ENCODE results near the gene BPIFB1.

Gene BPIFB1

GRCh38 chr20:33261465-33261864, 21.5 kb upstream of the BPIFB1 start:
- Histone ChIP-seq H3K4me1 (ENCODE audit: control insufficient read depth, insufficient read depth, low read length) (no peaks in the 10 kb centered on the region), H3K27ac (ENCODE audit: extremely low read depth, low read depth, low read length) (no peak overlapping the region), H3K4me3 (ENCODE audit: low read depth, low read length) (no peak overlapping the region), H3K9me3 (ENCODE audit: control insufficient read depth, insufficient read depth, low read depth, low read length) (no peaks in the 10 kb centered on the region), H3K36me3 (ENCODE audit: control insufficient read depth in 2 of 2, insufficient read depth in 1 of 2, low read length in 2 of 2) (no peaks in the 10 kb centered on the region)
- POLR2A ChIA-PET = no interaction called here
- CTCF ChIA-PET = interaction anchor here (0.6 to 5.0 kb wide), 6 partner anchors 11 to 256 kb away, joined by 3 to 73 read pairs (median 9); no protein-coding TSS in a partner anchor
- TF ChIP-seq BCL11B (tag by site-specific recombination; IDR thresholded peaks at IDR 0.05; ENCODE audit: low read depth) (no peak), ZNF2 (tag by site-specific recombination; IDR thresholded peaks at IDR 0.05) (no peak), ZNF707 (tag by site-specific recombination; IDR thresholded peaks at IDR 0.05) (no peak), ZNF10 (tag by site-specific recombination; IDR thresholded peaks at IDR 0.05) (no peak), ZBTB44 (tag by site-specific recombination; IDR thresholded peaks at IDR 0.05) (no peak), ZSCAN30 (tag by site-specific recombination; IDR thresholded peaks at IDR 0.05) (no peak), TCF7L2 (IDR thresholded peaks at IDR 0.05; ENCODE audit: borderline replicate concordance, low read depth, low read length) (no peak)
- TF ChIP-seq, protein P1, sequence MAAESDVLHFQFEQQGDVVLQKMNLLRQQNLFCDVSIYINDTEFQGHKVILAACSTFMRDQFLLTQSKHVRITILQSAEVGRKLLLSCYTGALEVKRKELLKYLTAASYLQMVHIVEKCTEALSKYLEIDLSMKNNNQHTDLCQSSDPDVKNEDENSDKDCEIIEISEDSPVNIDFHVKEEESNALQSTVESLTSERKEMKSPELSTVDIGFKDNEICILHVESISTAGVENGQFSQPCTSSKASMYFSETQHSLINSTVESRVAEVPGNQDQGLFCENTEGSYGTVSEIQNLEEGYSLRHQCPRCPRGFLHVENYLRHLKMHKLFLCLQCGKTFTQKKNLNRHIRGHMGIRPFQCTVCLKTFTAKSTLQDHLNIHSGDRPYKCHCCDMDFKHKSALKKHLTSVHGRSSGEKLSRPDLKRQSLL (tag by site-specific recombination; IDR thresholded peaks at IDR 0.05) = no peak
- TF ChIP-seq, protein P2, sequence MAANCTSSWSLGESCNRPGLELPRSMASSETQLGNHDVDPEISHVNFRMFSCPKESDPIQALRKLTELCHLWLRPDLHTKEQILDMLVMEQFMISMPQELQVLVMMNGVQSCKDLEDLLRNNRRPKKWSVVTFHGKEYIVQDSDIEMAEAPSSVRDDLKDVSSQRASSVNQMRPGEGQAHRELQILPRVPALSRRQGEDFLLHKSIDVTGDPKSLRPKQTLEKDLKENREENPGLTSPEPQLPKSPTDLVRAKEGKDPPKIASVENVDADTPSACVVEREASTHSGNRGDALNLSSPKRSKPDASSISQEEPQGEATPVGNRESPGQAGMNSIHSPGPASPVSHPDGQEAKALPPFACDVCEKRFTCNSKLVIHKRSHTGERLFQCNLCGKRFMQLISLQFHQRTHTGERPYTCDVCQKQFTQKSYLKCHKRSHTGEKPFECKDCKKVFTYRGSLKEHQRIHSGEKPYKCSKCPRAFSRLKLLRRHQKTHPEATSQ (tag by site-specific recombination; IDR thresholded peaks at IDR 0.05) = no peak

GRCh38 chr20:33262658-33263065, 20.4 kb upstream of the BPIFB1 start:
- no peak for TF ChIP-seq ZIC2 (tag by site-specific recombination; IDR thresholded peaks at IDR 0.05)
- TF ChIP-seq ZNF654 (tag by site-specific recombination; IDR thresholded peaks at IDR 0.05; ENCODE audit: low read depth) = peak; percentile 75
- TF ChIP-seq, protein P3, sequence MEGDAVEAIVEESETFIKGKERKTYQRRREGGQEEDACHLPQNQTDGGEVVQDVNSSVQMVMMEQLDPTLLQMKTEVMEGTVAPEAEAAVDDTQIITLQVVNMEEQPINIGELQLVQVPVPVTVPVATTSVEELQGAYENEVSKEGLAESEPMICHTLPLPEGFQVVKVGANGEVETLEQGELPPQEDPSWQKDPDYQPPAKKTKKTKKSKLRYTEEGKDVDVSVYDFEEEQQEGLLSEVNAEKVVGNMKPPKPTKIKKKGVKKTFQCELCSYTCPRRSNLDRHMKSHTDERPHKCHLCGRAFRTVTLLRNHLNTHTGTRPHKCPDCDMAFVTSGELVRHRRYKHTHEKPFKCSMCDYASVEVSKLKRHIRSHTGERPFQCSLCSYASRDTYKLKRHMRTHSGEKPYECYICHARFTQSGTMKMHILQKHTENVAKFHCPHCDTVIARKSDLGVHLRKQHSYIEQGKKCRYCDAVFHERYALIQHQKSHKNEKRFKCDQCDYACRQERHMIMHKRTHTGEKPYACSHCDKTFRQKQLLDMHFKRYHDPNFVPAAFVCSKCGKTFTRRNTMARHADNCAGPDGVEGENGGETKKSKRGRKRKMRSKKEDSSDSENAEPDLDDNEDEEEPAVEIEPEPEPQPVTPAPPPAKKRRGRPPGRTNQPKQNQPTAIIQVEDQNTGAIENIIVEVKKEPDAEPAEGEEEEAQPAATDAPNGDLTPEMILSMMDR (tag by site-specific recombination; IDR thresholded peaks at IDR 0.05) = 0 out of 2 replicates have a peak, but pooled peaks have one; percentile 20
- TF ChIP-seq ZBTB48 (tag by site-specific recombination; IDR thresholded peaks at IDR 0.05) = peak; percentile 87
- Histone ChIP-seq H3K4me1 (ENCODE audit: control insufficient read depth, insufficient read depth, low read length) (no peaks in the 10 kb centered on the region), H3K27ac (ENCODE audit: extremely low read depth, low read depth, low read length) (no peak overlapping the region), H3K9me3 (ENCODE audit: control insufficient read depth, insufficient read depth, low read depth, low read length) (no peaks in the 10 kb centered on the region), H3K4me3 (ENCODE audit: low read depth, low read length) (no peak overlapping the region), H3K36me3 (ENCODE audit: control insufficient read depth in 2 of 2, insufficient read depth in 1 of 2, low read length in 2 of 2) (no peaks in the 10 kb centered on the region)
- ChIA-PET CTCF (interaction anchor here (0.6 to 5.0 kb wide), 24 partner anchors 10 to 987 kb away, joined by 3 to 73 read pairs (median 4); no protein-coding TSS in a partner anchor), POLR2A (no interaction called here)

DNA sequence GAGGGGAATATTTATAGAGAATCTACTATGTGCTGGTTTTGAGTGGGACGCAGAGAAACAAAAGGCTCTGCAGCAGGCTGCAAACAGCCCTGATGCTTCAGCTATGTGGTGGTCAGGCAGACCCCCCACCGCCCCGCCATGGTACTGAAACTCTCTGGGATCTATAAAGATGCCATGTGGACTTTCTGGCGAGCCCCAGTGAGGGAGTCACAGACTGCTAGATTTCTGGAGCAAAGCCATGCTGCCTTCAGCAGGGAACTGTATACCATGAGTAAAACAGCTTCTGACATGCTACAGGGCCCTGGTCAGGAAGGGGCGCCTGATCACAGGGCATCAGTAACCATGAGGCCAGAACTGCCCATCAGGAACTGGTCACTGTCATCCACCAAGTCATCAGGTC, 19.2 kb upstream of the BPIFB1 start:
- H3K9me3 ChIP-seq (ENCODE audit: control insufficient read depth, insufficient read depth, low read depth, low read length) = no peaks in the 10 kb centered on the region
- H3K27ac ChIP-seq (ENCODE audit: extremely low read depth, low read depth, low read length) = no peak overlapping the region
- H3K36me3 ChIP-seq (ENCODE audit: control insufficient read depth in 2 of 2, insufficient read depth in 1 of 2, low read length in 2 of 2) = no peaks in the 10 kb centered on the region
- no peaks in the 10 kb centered on the region for H3K4me1 ChIP-seq (ENCODE audit: control insufficient read depth, insufficient read depth, low read length)
- ChIA-PET CTCF (interaction anchor here (0.6 to 5.0 kb wide), 7 partner anchors 9 to 159 kb away, joined by 3 to 73 read pairs (median 3); no protein-coding TSS in a partner anchor), POLR2A (no interaction called here)
- no peak overlapping the region for H3K4me3 ChIP-seq (ENCODE audit: low read depth, low read length)
- no peak for TF ChIP-seq ZNF366 (tag by site-specific recombination; conservative IDR thresholded peaks at IDR 0.05)
- no peak for TF ChIP-seq ZNF510 (tag by site-specific recombination; IDR thresholded peaks at IDR 0.05; ENCODE audit: insufficient replicate concordance)
- no peak for TF ChIP-seq TRIM28 (IDR thresholded peaks at IDR 0.05; ENCODE audit: borderline replicate concordance, low read length)
- no peak for TF ChIP-seq ZSCAN16 (tag by site-specific recombination; IDR thresholded peaks at IDR 0.05)
- no peak for TF ChIP-seq SCRT1 (tag by site-specific recombination; IDR thresholded peaks at IDR 0.05; ENCODE audit: borderline replicate concordance)
- TF ChIP-seq, protein P4, sequence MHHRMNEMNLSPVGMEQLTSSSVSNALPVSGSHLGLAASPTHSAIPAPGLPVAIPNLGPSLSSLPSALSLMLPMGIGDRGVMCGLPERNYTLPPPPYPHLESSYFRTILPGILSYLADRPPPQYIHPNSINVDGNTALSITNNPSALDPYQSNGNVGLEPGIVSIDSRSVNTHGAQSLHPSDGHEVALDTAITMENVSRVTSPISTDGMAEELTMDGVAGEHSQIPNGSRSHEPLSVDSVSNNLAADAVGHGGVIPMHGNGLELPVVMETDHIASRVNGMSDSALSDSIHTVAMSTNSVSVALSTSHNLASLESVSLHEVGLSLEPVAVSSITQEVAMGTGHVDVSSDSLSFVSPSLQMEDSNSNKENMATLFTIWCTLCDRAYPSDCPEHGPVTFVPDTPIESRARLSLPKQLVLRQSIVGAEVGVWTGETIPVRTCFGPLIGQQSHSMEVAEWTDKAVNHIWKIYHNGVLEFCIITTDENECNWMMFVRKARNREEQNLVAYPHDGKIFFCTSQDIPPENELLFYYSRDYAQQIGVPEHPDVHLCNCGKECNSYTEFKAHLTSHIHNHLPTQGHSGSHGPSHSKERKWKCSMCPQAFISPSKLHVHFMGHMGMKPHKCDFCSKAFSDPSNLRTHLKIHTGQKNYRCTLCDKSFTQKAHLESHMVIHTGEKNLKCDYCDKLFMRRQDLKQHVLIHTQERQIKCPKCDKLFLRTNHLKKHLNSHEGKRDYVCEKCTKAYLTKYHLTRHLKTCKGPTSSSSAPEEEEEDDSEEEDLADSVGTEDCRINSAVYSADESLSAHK (tag by site-specific recombination; IDR thresholded peaks at IDR 0.05) = no peak
- no peak for TF ChIP-seq ZBTB49 (tag by site-specific recombination; IDR thresholded peaks at IDR 0.05; ENCODE audit: low read depth)
- no peak for TF ChIP-seq ZNF571 (tag by site-specific recombination; IDR thresholded peaks at IDR 0.05)
